ENCODE data around the gene C1orf159. TPM values are rescaled to one million over a fixed set of nuclear protein-coding genes. Genes with fewer than 3 reads are reported as not detected.

Gene C1orf159
- total and polyA plus RNA-seq, 2 experiments from 2014 or later: 9.6 to 21.5 TPM

DNA sequence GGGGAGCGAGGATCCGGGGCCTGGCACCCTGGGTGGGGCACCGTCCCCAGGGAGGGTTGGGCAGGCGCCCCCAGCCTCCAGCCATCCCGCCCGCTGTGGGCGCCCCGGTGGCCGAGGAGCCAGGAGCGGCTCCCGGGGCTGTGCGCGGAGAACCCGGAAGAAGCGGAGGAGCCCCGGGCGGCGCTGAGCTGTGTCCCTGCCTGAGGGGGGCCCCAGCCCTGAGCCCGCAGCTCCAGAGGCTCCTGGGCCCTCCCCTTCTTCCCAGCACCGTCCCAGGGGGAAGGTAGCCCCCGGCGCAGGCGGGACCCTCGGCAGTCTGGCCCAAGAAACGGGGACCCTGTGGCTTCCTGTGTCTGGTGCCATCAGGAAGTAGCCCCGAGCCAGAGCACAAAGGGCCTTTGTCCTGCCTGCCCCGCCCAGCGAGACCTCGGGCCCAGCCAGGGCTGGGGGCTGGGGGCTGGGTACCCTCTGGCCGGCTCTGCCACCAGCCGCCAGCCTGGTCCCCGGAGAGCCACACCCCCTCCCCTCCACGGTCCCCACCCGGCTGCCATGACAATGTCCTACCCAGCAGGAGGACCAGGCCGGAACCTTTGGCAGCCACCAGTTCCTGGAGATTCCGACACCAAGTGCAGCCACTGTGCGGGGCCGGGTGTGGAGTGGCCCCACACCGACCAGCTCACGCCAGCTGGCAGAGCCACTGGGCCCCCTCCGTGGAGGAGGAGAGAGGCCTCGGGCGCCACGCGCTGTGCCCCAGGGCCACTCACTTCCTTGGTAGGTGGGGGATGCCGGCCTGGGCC, 42.2 kb upstream of the C1orf159 start:
- Histone ChIP-seq H3K79me2 (replicated peaks; ENCODE audit: insufficient read depth) (no peaks in the 10 kb centered on the region), H3K4me1 (ENCODE audit: insufficient read depth) (peaks cover 4% of the 10 kb centered on the region; the same call in 1 of the 2 replicates), H3K4me2 (peak overlapping the region; percentile 88), H4K20me1 (replicated peaks; ENCODE audit: insufficient read depth) (no peaks in the 10 kb centered on the region), H3K36me3 (ENCODE audit: insufficient read depth) (no peaks in the 10 kb centered on the region), H3K27ac (ENCODE audit: low read depth) (peak overlapping the region; percentile 83), H3K4me3 (peak overlapping the region; percentile 66), H3F3A (replicated peaks; ENCODE audit: low read depth) (0 out of 2 replicates have a peak, but pooled peaks cover 3% of the 10 kb centered on the region), H2AFZ (peak overlapping the region; percentile 63), H3K27me3 (ENCODE audit: insufficient read depth) (no peaks in the 10 kb centered on the region), H3K9me2 (ENCODE audit: insufficient read depth) (no peaks in the 10 kb centered on the region)
- peaks cover 21% of the 10 kb centered on the region for H3K9me3 Mint-ChIP-seq
- no peak overlapping the region for H3K27ac Mint-ChIP-seq
- H3K27me3 Mint-ChIP-seq (ENCODE audit: insufficient read depth, low read depth, poor library complexity): peaks cover 13% of the 10 kb centered on the region
- TF ChIP-seq, protein P1, sequence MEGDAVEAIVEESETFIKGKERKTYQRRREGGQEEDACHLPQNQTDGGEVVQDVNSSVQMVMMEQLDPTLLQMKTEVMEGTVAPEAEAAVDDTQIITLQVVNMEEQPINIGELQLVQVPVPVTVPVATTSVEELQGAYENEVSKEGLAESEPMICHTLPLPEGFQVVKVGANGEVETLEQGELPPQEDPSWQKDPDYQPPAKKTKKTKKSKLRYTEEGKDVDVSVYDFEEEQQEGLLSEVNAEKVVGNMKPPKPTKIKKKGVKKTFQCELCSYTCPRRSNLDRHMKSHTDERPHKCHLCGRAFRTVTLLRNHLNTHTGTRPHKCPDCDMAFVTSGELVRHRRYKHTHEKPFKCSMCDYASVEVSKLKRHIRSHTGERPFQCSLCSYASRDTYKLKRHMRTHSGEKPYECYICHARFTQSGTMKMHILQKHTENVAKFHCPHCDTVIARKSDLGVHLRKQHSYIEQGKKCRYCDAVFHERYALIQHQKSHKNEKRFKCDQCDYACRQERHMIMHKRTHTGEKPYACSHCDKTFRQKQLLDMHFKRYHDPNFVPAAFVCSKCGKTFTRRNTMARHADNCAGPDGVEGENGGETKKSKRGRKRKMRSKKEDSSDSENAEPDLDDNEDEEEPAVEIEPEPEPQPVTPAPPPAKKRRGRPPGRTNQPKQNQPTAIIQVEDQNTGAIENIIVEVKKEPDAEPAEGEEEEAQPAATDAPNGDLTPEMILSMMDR (conservative IDR thresholded peaks at IDR 0.05; ENCODE audit: low read depth in 2 of 2): no peak
- TF ChIP-seq EZH2 (IDR thresholded peaks at IDR 0.05; ENCODE audit: low read depth, unreplicated experiment): no peak
- TF ChIP-seq, protein P2, sequence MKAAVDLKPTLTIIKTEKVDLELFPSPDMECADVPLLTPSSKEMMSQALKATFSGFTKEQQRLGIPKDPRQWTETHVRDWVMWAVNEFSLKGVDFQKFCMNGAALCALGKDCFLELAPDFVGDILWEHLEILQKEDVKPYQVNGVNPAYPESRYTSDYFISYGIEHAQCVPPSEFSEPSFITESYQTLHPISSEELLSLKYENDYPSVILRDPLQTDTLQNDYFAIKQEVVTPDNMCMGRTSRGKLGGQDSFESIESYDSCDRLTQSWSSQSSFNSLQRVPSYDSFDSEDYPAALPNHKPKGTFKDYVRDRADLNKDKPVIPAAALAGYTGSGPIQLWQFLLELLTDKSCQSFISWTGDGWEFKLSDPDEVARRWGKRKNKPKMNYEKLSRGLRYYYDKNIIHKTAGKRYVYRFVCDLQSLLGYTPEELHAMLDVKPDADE (IDR thresholded peaks at IDR 0.05): no peak
- TF ChIP-seq POLR2AphosphoS5 (IDR thresholded peaks at IDR 0.05; ENCODE audit: low read depth): peak; percentile 37; the same call in 1 of the 2 replicates
- no peak for TF ChIP-seq NANOG (IDR thresholded peaks at IDR 0.05; ENCODE audit: borderline replicate concordance)
- TF ChIP-seq, protein P3, sequence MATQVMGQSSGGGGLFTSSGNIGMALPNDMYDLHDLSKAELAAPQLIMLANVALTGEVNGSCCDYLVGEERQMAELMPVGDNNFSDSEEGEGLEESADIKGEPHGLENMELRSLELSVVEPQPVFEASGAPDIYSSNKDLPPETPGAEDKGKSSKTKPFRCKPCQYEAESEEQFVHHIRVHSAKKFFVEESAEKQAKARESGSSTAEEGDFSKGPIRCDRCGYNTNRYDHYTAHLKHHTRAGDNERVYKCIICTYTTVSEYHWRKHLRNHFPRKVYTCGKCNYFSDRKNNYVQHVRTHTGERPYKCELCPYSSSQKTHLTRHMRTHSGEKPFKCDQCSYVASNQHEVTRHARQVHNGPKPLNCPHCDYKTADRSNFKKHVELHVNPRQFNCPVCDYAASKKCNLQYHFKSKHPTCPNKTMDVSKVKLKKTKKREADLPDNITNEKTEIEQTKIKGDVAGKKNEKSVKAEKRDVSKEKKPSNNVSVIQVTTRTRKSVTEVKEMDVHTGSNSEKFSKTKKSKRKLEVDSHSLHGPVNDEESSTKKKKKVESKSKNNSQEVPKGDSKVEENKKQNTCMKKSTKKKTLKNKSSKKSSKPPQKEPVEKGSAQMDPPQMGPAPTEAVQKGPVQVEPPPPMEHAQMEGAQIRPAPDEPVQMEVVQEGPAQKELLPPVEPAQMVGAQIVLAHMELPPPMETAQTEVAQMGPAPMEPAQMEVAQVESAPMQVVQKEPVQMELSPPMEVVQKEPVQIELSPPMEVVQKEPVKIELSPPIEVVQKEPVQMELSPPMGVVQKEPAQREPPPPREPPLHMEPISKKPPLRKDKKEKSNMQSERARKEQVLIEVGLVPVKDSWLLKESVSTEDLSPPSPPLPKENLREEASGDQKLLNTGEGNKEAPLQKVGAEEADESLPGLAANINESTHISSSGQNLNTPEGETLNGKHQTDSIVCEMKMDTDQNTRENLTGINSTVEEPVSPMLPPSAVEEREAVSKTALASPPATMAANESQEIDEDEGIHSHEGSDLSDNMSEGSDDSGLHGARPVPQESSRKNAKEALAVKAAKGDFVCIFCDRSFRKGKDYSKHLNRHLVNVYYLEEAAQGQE (IDR thresholded peaks at IDR 0.05; ENCODE audit: unreplicated experiment): no peak
- no peak for TF ChIP-seq CREB1 (CRISPR knock-in tag; IDR thresholded peaks at IDR 0.05; ENCODE audit: low read depth)
- no peak for TF ChIP-seq JUNB (IDR thresholded peaks at IDR 0.05; ENCODE audit: unreplicated experiment)
- DNase-seq (ENCODE audit: low spot score) (peak; percentile 77), ATAC-seq (peak; percentile 40)
- H3K36me3 Mint-ChIP-seq (ENCODE audit: low read depth): peaks cover 13% of the 10 kb centered on the region
- H3K4me3 Mint-ChIP-seq: 0 out of 3 replicates have a peak overlapping the region, but pooled peaks have one; percentile 19
- no peaks in the 10 kb centered on the region; the same call in 1 of the 3 replicates for H3K4me1 Mint-ChIP-seq
